ENCODE results near the gene CKAP4.

- TF ChIP-seq CTCF (IDR thresholded peaks at IDR 0.05; ENCODE audit: low read depth, low read length, poor library complexity, severe bottlenecking) (no peak), EZH2phosphoT487 (IDR thresholded peaks at IDR 0.05; ENCODE audit: borderline replicate concordance, low read length) (no peak)
Observed at GRCh38 chr12:106213662-106214061, 34.2 kb downstream of the CKAP4 start.

Measured in DOHH2 (cell line).